T-helper 2 cell treated with Interferon-gamma antibody and Interleukin-4, amounts not matched to agents 5 μg/mL and 100 μg/mL, for 36 hours (primary cell): ENCODE data around the gene CRACR2B.
A peak's percentile ranks its signal among the peaks of the same experiment; 100 is the strongest.

ENCODE experiments used
- DNase-seq: peaks from one replicate; pipeline ENCODE4 v3.0.0; 2021; ENCODE audit warnings: low spot score
- H3K27ac Mint-ChIP-seq: one replicate; pipeline ENCODE4 v1.8.0; 2021; ENCODE audit warnings: mild to moderate bottlenecking, mixed read lengths
- H3K27me3 Mint-ChIP-seq: one replicate; pipeline ENCODE4 v1.8.0; 2021; ENCODE audit warnings: low read depth, mixed read lengths
- H3K36me3 Mint-ChIP-seq: one replicate; pipeline ENCODE4 v1.8.0; 2021; ENCODE audit warnings: low read depth, mixed read lengths
- H3K4me1 Mint-ChIP-seq: one replicate; pipeline ENCODE4 v1.8.0; 2021; ENCODE audit warnings: low read depth, mixed read lengths
- H3K4me3 Mint-ChIP-seq: one replicate; pipeline ENCODE4 v1.8.0; 2022; ENCODE audit warnings: mild to moderate bottlenecking, moderate library complexity, mixed read lengths
- H3K9me3 Mint-ChIP-seq: one replicate; pipeline ENCODE4 v1.8.0; 2021; ENCODE audit warnings: mixed read lengths

The CRACR2B gene

DNA sequence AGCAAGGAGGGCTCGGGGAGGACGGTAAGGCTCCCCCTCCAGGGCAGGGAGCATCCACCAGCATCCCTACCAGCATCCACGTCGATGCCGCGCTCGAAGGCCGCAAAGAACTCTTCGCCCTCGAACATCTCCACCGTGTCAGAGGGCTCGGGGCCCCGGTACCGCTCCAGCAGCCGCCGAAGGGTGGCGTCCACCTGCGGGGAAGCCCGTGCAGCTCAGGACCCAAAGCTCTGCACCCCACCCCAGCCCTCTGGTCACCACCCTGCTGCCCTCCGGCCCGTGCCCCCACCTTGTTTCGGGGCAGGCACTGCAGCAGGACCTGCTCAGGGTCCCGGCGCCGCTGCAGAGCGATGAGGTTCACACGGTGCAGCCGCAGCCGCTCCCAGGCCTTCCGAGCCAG is 27.2 kb upstream of the CRACR2B start:
- Mint-ChIP-seq H3K27ac (no peak overlapping the region), H3K27me3 (no peaks in the 10 kb centered on the region), H3K4me3 (no peak overlapping the region), H3K36me3 (peaks cover 4% of the 10 kb centered on the region), H3K9me3 (no peaks in the 10 kb centered on the region), H3K4me1 (peaks cover 12% of the 10 kb centered on the region)
- no peak for DNase-seq

DNA sequence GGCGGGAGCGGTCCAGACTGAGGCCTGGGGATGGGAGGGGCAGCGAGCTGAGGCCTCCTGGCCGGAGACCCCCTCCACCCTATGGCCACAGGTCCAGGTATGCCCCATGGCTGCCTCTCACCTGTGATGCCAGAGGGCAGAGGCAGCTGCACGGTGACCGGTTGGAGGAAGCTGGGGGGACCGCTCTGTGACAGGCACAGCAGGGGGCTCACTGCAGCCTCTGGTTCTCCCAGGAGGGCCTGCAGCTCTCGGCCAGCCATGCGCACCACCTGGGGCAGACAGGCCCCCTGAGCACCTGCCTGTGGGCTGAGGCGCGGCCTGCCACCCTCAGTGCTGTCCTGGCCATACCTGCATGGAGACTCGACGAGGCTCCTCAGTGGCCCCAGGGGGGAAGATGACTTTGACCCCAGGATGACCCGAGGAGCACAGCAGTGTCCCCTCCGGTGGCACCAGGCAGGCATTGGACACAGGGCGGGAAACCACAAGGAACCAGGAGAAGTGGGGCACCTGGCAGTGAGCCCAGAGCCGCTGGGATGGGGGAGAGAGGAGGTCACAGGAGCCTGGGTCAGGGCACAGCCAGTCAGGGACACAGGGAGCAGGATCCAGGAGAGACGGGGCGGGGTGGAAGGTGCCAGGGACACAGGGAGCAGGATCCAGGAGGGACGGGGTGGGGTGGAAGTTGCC is 26.5 kb upstream of the CRACR2B start:
- Mint-ChIP-seq H3K9me3 (no peaks in the 10 kb centered on the region), H3K36me3 (peaks cover 3% of the 10 kb centered on the region), H3K4me3 (no peak overlapping the region), H3K27ac (peak overlapping the region; percentile 20), H3K27me3 (no peaks in the 10 kb centered on the region), H3K4me1 (peaks cover 11% of the 10 kb centered on the region)
- no peak for DNase-seq

DNA sequence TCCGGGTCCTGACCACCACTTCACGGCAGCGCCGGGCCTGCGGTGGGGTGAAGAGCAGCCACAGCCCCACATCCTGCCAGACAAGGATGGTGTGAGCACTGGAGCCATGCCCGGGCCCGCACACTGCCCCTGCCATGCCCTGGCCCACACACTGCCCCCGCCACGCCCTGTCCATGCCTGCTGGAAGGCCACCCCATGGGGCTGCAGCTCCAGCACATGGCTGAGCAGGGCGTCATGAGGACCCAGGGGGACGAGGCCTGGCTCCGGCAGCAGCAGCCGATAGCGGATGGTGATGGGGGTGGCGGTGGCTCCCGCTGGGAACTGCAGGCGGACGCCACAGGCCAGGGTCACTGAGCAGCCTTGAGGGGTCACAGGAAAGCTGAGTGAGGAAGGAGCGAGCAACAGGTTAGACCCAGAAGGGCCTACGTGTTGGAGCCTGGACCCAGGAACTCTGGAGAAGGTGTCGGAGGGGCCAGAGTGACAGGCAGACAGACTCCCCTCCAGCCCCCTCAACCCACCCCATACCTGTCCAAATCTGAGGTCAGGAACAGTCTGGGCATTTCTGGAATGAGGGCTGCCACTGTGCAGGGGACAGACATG is 25.6 kb upstream of the CRACR2B start:
- Mint-ChIP-seq H3K36me3 (peaks cover 3% of the 10 kb centered on the region), H3K27me3 (no peaks in the 10 kb centered on the region), H3K27ac (no peak overlapping the region), H3K9me3 (no peaks in the 10 kb centered on the region), H3K4me3 (no peak overlapping the region), H3K4me1 (peaks cover 5% of the 10 kb centered on the region)
- no peak for DNase-seq

DNA sequence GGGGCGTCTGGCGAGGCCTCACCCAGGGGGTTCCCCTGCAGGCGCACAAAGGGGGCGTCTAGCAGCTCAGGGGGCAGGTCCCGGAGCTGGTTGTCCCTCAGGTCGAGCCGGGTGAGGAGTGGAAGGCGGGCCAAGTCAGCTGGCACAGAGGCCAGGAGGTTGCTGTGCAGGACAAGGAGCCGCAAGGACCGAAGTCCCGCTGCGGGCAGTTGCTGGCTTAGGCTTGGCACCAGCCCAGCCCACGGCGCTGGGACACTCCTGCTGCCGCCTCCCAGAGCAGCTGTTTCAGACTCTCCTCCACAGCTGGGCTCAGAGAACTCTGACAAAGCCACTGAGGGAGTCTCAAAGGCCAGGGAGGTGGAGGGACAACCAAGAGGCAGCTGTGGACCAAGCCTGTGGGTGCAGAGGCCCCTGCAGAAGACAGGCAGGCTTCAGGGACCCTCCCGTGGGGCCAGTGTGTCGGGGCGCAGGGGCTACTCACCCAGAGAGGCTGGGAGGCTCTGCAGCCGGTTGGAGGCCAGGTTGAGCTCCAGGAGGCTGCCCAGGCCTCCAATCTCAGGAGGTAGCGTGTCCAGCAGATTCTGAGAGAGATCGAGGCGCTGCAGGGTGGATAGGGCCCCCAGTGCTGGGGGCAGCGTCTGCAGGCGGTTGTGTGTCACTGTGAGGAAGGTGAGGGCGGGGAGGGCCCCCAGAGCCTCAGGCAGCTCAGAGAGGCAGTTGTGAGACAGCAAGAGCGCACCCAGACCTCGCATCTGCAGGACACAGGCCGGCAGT is 24.8 kb upstream of the CRACR2B start:
- no peaks in the 10 kb centered on the region for H3K9me3 Mint-ChIP-seq
- peak overlapping the region; percentile 58 for H3K4me3 Mint-ChIP-seq
- no peak overlapping the region for H3K27ac Mint-ChIP-seq
- peaks cover 4% of the 10 kb centered on the region for H3K4me1 Mint-ChIP-seq
- H3K36me3 Mint-ChIP-seq = peaks cover 3% of the 10 kb centered on the region
- H3K27me3 Mint-ChIP-seq = no peaks in the 10 kb centered on the region
- DNase-seq = no peak

DNA sequence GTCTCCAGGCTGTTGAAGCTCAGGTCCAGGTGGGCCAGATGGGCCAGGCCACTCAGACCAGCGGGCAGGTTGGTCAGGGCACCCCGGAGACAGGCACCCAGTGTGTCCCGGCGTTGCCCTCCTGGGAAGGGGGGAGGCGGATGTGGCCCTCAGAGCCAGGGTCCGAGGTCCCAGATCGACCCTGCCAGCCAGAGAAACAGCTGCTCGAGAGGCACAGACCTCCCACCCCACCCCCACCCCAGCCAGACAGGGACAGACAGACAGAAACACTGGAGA is 24.3 kb upstream of the CRACR2B start:
- H3K9me3 Mint-ChIP-seq = no peaks in the 10 kb centered on the region
- peaks cover 3% of the 10 kb centered on the region for H3K36me3 Mint-ChIP-seq
- H3K4me3 Mint-ChIP-seq = peak overlapping the region; percentile 82
- no peak for DNase-seq
- no peaks in the 10 kb centered on the region for H3K27me3 Mint-ChIP-seq
- H3K4me1 Mint-ChIP-seq = peaks cover 5% of the 10 kb centered on the region
- no peak overlapping the region for H3K27ac Mint-ChIP-seq

DNA sequence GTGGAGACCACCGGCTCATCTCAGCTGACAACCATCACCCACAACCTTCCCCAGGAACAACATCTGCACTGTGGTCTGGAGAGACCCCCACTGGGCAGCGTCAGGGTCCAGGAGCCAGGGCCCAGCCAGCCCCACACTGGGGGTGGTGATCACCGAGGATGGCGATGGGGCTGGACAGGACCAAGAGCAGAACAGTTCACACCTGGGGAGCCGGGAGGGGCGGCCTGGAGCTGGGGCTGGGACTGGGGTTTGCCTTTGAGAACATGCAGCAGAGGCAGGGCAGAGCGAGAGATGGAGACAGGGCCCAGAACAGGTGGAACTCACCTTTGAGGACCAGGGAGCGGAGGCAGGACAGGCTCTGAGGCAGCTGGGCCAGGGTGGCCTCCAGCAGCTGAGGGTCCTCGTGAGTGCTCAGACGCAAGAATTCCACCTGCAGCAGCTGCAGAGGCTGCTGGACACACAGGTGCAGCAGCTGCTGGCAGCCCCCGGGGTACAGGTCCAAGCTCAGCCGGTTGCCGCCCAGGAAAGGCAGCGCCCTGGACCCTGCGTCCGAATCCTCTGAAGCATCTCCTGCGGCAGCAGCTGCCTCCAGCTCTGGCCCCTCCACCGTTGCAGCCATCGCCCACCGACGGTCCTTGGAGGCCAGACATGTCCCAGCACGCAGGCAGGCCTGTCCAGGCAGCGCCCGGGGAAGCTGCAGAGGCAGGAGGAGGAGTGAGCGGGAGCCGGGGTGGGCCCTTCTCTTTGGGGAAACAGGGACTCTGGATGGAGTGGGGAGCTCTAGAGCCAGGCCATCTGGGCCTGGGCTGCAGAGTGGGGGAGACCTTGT is 23.7 kb upstream of the CRACR2B start:
- peaks cover 4% of the 10 kb centered on the region for H3K36me3 Mint-ChIP-seq
- DNase-seq = no peak
- peak overlapping the region; percentile 82 for H3K4me3 Mint-ChIP-seq
- peak overlapping the region; percentile 60 for H3K27ac Mint-ChIP-seq
- H3K27me3 Mint-ChIP-seq = no peaks in the 10 kb centered on the region
- peaks cover 7% of the 10 kb centered on the region for H3K4me1 Mint-ChIP-seq
- H3K9me3 Mint-ChIP-seq = no peaks in the 10 kb centered on the region

DNA sequence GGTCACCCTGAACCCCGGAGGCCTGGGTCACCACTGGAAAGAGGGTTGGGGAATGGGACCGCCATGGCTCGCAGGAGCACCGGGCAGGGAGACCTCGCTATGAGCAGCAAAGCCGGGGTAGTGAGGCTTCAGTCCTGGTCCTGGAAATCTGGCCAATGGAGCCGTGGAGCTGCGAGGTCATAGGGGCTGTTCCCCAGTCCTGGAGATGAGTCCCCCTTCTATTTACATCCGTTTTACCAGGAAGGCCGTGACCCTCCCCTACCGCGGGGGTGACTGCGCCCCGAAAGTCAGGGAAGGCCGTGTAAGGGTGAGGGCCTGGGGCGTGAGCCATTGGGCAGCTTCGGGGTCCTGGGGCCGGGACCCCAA is 23.1 kb upstream of the CRACR2B start:
- Mint-ChIP-seq H3K4me3 (peak overlapping the region; percentile 82), H3K27me3 (no peaks in the 10 kb centered on the region), H3K36me3 (peaks cover 5% of the 10 kb centered on the region), H3K9me3 (no peaks in the 10 kb centered on the region), H3K4me1 (peaks cover 8% of the 10 kb centered on the region), H3K27ac (peak overlapping the region; percentile 60)
- no peak for DNase-seq

DNA sequence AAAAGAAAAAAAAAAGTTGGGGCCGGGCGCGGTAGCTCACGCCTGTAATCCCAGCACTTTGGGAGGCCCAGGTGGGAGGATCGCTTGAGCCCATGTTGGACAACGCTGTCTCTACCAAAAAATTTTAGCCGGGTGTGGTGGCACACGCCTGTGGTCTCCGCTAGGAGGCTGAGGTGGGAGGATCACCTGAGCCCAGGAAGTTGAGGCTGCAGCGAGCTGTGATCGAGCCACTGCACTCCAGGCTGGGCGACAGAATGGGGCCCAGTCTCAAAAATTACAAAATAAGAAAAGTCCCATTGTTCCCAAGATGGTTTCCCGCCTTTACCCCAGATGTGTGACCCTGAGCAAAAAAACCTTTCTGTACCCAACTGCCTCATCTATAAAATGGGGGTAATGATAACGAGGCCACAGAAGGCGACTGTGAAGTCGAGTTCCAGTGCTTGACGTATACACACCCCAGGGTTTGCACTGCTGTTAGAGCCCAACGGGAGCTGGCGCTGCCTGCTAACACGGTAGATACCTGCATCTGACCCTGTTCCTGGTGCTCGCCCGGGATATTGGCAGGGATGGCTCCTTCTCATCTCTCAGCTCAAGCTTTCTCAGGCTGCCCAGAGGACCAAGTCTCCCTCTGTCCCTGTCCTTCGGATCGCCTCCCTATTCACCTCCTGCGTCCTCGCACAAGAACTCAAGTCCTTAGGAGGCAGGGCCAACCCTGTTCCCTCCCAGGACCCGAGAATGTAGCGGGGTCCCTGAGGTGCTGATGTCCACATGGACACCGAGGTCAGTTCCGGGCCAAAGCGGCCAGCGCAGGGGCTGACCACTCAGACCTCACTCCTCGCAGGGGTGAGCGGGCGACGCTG is 19.1 kb upstream of the CRACR2B start:
- no peaks in the 10 kb centered on the region for H3K27me3 Mint-ChIP-seq
- H3K27ac Mint-ChIP-seq = peak overlapping the region; percentile 93
- peak overlapping the region; percentile 89 for H3K4me3 Mint-ChIP-seq
- no peak for DNase-seq
- peaks cover 16% of the 10 kb centered on the region for H3K4me1 Mint-ChIP-seq
- H3K36me3 Mint-ChIP-seq = peaks cover 31% of the 10 kb centered on the region
- H3K9me3 Mint-ChIP-seq = no peaks in the 10 kb centered on the region

DNA sequence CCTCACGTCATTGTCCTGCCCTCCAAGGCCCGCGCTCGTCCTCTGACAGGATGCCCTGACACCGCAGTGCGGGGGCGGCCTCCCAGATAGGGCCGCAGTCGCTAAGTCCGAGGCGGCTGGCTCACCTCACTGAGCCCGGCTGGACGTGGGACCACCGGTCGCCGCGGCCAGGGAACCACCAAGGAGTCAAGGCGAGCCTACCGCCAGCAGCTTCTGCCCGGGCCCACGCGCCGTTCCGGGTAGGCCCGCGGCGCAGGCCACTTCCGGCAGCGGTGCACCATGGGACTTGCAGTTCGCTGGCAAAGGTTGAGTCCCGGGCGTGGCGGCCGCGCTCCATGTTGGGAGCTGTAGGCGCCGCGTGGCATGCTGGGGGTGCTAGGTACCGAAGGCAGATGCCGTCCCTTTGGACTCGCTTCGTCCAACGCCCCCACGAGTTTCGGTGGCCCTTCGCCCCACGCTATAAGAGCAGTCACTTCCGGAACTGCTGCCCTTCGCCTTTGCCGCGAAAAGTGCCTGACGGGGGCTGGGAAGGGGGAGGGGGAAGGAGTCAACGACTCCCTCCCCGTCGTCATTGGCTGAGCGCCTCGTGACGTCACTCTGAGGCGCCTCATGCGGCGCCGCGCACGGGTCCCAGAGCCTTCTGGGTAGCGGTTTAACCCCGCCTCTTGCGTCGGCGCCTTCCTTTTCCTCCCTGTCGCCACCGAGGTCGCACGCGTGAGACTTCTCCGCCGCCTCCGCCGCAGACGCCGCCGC is 18.3 kb upstream of the CRACR2B start, which contains the start of gene RPLP2:
RPLP2 (plus strand) TSS at position 681 of the 753 bp plus-strand sequence. CDS start 268 bp downstream, outside the sequence.
- peaks cover 15% of the 10 kb centered on the region for H3K4me1 Mint-ChIP-seq
- H3K27ac Mint-ChIP-seq = peak within 1 kb of the TSS; percentile 93
- H3K4me3 Mint-ChIP-seq = peak within 1 kb of the TSS; percentile 89
- H3K36me3 Mint-ChIP-seq = peaks cover 33% of the 10 kb centered on the region
- DNase-seq = peak; percentile 97
- no peaks in the 10 kb centered on the region for H3K27me3 Mint-ChIP-seq
- no peaks in the 10 kb centered on the region for H3K9me3 Mint-ChIP-seq

DNA sequence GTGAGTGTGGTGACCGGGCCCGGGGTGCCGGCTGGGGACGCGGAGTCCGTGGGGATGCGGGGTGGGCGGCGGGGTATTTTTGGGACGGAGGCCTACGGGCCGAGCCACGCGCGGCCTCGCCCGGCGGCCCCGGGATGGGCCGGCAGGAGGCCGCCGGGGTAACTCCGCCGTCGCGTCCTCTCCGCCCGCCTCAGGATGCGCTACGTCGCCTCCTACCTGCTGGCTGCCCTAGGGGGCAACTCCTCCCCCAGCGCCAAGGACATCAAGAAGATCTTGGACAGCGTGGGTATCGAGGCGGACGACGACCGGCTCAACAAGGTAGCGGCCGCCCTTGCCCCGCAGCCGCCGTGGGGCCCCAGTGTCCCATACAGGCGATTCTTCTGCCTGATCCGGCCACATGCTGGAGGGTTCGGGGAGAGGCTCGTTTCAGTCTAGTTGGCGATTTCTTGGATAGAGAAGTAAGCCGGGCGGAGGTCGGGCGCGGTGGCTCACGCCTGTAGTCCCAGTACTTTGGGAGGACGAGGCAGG is 17.6 kb upstream of the CRACR2B start:
- peaks cover 14% of the 10 kb centered on the region for H3K4me1 Mint-ChIP-seq
- peaks cover 33% of the 10 kb centered on the region for H3K36me3 Mint-ChIP-seq
- no peaks in the 10 kb centered on the region for H3K9me3 Mint-ChIP-seq
- H3K27ac Mint-ChIP-seq = peak overlapping the region; percentile 93
- peak overlapping the region; percentile 89 for H3K4me3 Mint-ChIP-seq
- no peaks in the 10 kb centered on the region for H3K27me3 Mint-ChIP-seq
- no peak for DNase-seq

DNA sequence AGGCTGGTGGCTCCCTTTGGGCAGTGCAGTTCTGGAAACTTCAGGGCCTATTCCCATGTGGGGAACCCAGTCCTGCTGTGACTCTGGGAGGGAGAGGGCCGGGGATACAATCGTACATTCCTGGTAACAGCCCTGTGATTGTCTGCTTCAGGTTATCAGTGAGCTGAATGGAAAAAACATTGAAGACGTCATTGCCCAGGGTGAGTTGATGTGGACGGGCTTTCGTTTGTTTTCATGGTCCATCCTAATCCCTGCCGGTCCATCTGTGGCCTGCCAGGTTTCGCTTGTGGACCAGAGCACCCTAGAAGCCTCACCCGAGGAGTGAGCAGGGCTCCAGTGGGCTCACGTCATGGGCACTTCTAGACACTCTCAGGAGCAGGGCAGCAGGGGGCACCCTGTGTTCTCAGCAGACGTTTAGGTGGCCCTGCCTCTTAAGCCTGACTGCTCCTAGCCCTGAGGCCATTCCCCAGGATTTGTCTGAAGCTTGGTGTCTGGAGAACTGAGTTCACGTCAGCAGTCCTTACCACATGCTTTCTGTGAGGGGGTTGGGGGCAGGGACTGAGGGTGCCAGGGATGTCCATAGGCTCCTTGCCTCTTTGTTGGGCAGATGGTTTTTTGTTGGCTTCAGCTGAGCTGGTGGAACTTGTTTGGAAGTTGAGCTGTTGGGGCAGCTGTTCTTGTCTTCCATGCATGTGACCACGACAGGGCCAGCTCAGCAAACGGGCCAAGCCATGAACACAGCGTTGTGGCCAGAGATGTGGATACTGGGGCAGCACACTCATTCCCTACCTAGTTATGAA is 16.1 kb upstream of the CRACR2B start:
- H3K27me3 Mint-ChIP-seq = no peaks in the 10 kb centered on the region
- H3K9me3 Mint-ChIP-seq = no peaks in the 10 kb centered on the region
- peak overlapping the region; percentile 88 for H3K4me3 Mint-ChIP-seq
- peaks cover 33% of the 10 kb centered on the region for H3K36me3 Mint-ChIP-seq
- H3K4me1 Mint-ChIP-seq = peaks cover 14% of the 10 kb centered on the region
- no peak for DNase-seq
- peak overlapping the region; percentile 55 for H3K27ac Mint-ChIP-seq

DNA sequence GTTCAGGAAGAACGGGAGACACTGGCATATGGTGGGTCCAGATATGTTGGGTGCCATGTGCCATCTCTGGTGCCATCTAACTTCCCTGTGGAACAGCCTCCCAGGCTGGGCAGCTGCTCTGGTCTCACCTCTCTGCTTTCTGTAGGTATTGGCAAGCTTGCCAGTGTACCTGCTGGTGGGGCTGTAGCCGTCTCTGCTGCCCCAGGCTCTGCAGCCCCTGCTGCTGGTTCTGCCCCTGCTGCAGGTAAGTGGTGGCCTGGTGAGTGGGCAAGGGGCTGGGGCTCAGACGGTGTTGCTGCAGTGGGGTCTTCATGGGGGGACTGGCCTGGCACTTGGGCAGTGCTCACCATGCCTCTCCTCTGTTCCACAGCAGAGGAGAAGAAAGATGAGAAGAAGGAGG is 15.3 kb upstream of the CRACR2B start:
- Mint-ChIP-seq H3K27me3 (no peaks in the 10 kb centered on the region), H3K36me3 (peaks cover 33% of the 10 kb centered on the region), H3K4me3 (peak overlapping the region; percentile 29), H3K9me3 (no peaks in the 10 kb centered on the region), H3K27ac (peak overlapping the region; percentile 57), H3K4me1 (peaks cover 14% of the 10 kb centered on the region)
- DNase-seq = no peak
